Endodermal cell (in vitro differentiated cells): ENCODE results near the gene ARAP3. TPM values are rescaled to one million over a fixed set of nuclear protein-coding genes. Genes with fewer than 3 reads are reported as not detected.

Experiments used
- DNase-seq: peaks from one replicate; pipeline ENCODE4 v3.0.0-alpha.2; 2017
- H3K27ac ChIP-seq: 2 replicates; pipeline ENCODE4 v1.5.1; 2013; ENCODE audit warnings: mild to moderate bottlenecking, low read depth, low read length, moderate library complexity
- H3K27me3 ChIP-seq: 2 replicates; pipeline ENCODE4 v1.6.1; 2013; ENCODE audit warnings: mild to moderate bottlenecking, low read length, moderate library complexity; ENCODE audit not compliant: insufficient read depth, control insufficient read depth, poor library complexity, severe bottlenecking
- H3K36me3 ChIP-seq: 2 replicates; pipeline ENCODE4 v1.7.0; 2013; ENCODE audit warnings: mild to moderate bottlenecking, low read length, moderate library complexity; ENCODE audit not compliant: control insufficient read depth, insufficient read depth
- H3K4me1 ChIP-seq: one replicate; pipeline ENCODE4 v1.7.0; 2013; ENCODE audit warnings: low read length; ENCODE audit not compliant: control insufficient read depth, insufficient read depth
- H3K4me3 ChIP-seq: 2 replicates; pipeline ENCODE4 v1.5.1; 2013; ENCODE audit warnings: mild to moderate bottlenecking, low read length, moderate library complexity
- H3K9ac ChIP-seq: 2 replicates; pipeline ENCODE4 v1.6.1; 2013; ENCODE audit warnings: mild to moderate bottlenecking, low read length, moderate library complexity; ENCODE audit not compliant: poor library complexity, severe bottlenecking; ENCODE audit errors: extremely low read depth
- H3K9me3 ChIP-seq: 2 replicates; pipeline ENCODE4 v1.6.1; 2013; ENCODE audit warnings: mild to moderate bottlenecking, low read length, moderate library complexity; ENCODE audit not compliant: control insufficient read depth
- H3K27ac Mint-ChIP-seq: 2 replicates; pipeline ENCODE4 v1.8.0; 2020; ENCODE audit warnings: mixed read lengths
- H3K27me3 Mint-ChIP-seq: 2 replicates; pipeline ENCODE4 v1.8.0; 2021; ENCODE audit warnings: mild to moderate bottlenecking, mixed read lengths; ENCODE audit not compliant: insufficient read depth
- H3K36me3 Mint-ChIP-seq: 2 replicates; pipeline ENCODE4 v1.8.0; 2020; ENCODE audit warnings: low read depth, mixed read lengths
- H3K4me1 Mint-ChIP-seq: 2 replicates; pipeline ENCODE4 v1.8.0; 2020; ENCODE audit warnings: mixed read lengths
- H3K4me3 Mint-ChIP-seq: 2 replicates; pipeline ENCODE4 v1.8.0; 2020; ENCODE audit warnings: mild to moderate bottlenecking, moderate library complexity, mixed read lengths
- H3K9me3 Mint-ChIP-seq: 2 replicates; pipeline ENCODE4 v1.8.0; 2020; ENCODE audit warnings: mild to moderate bottlenecking, mixed read lengths
- CTCF ChIP-seq: fragments of 200-600 bp; sonication (generic); conservative IDR thresholded peaks from 2 replicates; pipeline ENCODE4 v1.5.0; 2021; ENCODE audit warnings: antibody characterized with exemption, mild to moderate bottlenecking
- WGBS, 2 experiments: methylation state at CpG; one replicate each; pipeline versions ENCODE4 v1.1.5 to v1.1.7; 2013; ENCODE audit warnings: missing lambda C conversion rate in 2 of 2, mixed read lengths in 1 of 2; ENCODE audit not compliant: insufficient coverage in 1 of 2, insufficient read length in 1 of 2; 5-methylcytosine and 5-hydroxymethylcytosine counted together
- total RNA-seq, 2 donors: library from RNA; stranded (reverse); fragmentation: NEBNext Ultra II Directional in 1 of 2; extraction: Animal tissue kit (Norgen Biotek cat#: 25700) in 1 of 2; gene quantifications; 2 replicates in 1 of 2; 3 replicates in 1 of 2; pipeline ENCODE4 v1.2.1, GENCODE V29; 2021

The ARAP3 gene
- total RNA-seq, 2 donors from 2014 or later, result 32.5 to 41.3 TPM

- H3K4me3 Mint-ChIP-seq, result no peak overlapping the region
- H3K27ac Mint-ChIP-seq, result no peak overlapping the region
- WGBS, 2 experiments, result 91 to 98% methylated on average over 7 to 9 of the region's 9 CpGs
Measured at GRCh38 chr5:141640698-141641097, 41.3 kb downstream of the ARAP3 start.

DNA sequence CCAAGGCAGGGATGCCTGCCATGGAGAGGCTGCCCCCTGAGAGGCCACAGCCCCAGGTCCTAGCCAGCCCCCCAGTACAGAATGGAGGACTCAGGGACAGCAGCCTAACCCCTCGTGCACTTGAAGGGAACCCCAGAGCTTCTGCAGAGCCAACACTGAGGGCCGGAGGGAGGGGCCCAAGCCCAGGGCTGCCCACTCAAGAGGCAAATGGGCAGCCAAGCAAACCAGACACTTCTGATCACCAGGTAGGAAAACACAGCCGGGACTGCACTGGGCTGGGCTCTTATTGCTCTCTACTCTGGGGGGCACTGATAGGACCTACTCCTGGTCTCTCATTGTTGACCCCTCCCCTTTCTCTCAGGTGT lies 42.0 kb downstream of the ARAP3 start:
- Histone ChIP-seq H3K9me3 (no peaks in the 10 kb centered on the region), H3K9ac (no peak overlapping the region), H3K27ac (no peak overlapping the region), H3K4me1 (no peaks in the 10 kb centered on the region), H3K4me3 (no peak overlapping the region), H3K36me3 (peaks cover 4% of the 10 kb centered on the region), H3K27me3 (peaks cover 12% of the 10 kb centered on the region)
- DNase-seq, result no peak
- no peak for TF ChIP-seq CTCF
- Mint-ChIP-seq H3K4me3 (no peak overlapping the region), H3K27me3 (peaks cover 6% of the 10 kb centered on the region), H3K27ac (no peak overlapping the region), H3K4me1 (peaks cover 16% of the 10 kb centered on the region), H3K9me3 (no peaks in the 10 kb centered on the region), H3K36me3 (peaks cover 16% of the 10 kb centered on the region)
- WGBS, 2 experiments, result 87 to 90% methylated on average over 2 to 3 of the region's 3 CpGs

More at GRCh38 chr5:141640698-141641097, 41.3 kb downstream of the ARAP3 start:
- no peak overlapping the region for H3K27ac ChIP-seq
- TF ChIP-seq CTCF, result no peak
- H3K36me3 Mint-ChIP-seq, result peaks cover 19% of the 10 kb centered on the region
- H3K9me3 Mint-ChIP-seq, result no peaks in the 10 kb centered on the region
- H3K9ac ChIP-seq, result no peak overlapping the region
- DNase-seq, result no peak
- peaks cover 7% of the 10 kb centered on the region for H3K36me3 ChIP-seq
- peaks cover 12% of the 10 kb centered on the region for H3K27me3 ChIP-seq
- peaks cover 6% of the 10 kb centered on the region for H3K27me3 Mint-ChIP-seq
- H3K4me1 Mint-ChIP-seq, result peaks cover 10% of the 10 kb centered on the region
- H3K4me1 ChIP-seq, result no peaks in the 10 kb centered on the region
- H3K9me3 ChIP-seq, result no peaks in the 10 kb centered on the region
- H3K4me3 ChIP-seq, result no peak overlapping the region

GRCh38 chr5:141639357-141640050 lies 42.5 kb downstream of the ARAP3 start:
- Mint-ChIP-seq H3K27me3 (peaks cover 6% of the 10 kb centered on the region), H3K27ac (no peak overlapping the region), H3K9me3 (no peaks in the 10 kb centered on the region), H3K36me3 (peaks cover 12% of the 10 kb centered on the region), H3K4me3 (no peak overlapping the region), H3K4me1 (peaks cover 19% of the 10 kb centered on the region)
- Histone ChIP-seq H3K4me1 (no peaks in the 10 kb centered on the region), H3K9ac (no peak overlapping the region), H3K4me3 (no peak overlapping the region), H3K27me3 (peaks cover 12% of the 10 kb centered on the region), H3K27ac (no peak overlapping the region), H3K9me3 (no peaks in the 10 kb centered on the region), H3K36me3 (peaks cover 7% of the 10 kb centered on the region)
- no peak for TF ChIP-seq CTCF
- 83 to 87% methylated on average over 2 to 12 of the region's 12 CpGs for WGBS, 2 experiments
- DNase-seq, result no peak
